Measurements from ENCODE around the gene PBLD. TPM values are rescaled to one million over a fixed set of nuclear protein-coding genes. Genes with fewer than 3 reads are reported as not detected.
"Not testable (repeated sequence)": the region's sequence is repeated elsewhere in the genome, so short reads cannot be mapped to it uniquely, and the experiment has no call there.

PBLD gene
- polyA plus RNA-seq, 1 experiment, result 1.1 TPM

DNA sequence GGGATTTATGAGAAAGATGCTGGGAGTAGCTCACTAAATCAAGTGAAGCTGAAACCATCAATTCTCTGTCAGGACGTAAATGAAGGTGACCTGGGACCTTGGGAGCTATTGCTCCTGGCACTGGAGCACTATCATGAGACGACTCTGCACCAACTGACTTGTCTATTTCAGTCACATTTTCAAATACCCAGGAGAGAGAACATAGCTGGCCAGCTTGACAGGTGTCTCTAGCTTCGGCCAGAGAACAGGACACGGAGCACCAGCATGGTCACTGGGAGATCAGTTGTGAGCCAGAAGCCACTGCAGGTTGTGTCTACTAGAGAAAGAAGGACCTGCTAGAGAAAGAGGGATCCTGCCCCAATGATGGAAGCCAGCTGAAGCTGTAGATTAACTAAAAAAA is 83.4 kb downstream of the PBLD start:
- Histone ChIP-seq H3K36me3 (ENCODE audit: control insufficient read depth, insufficient read depth, low read length) (no peaks in the 10 kb centered on the region), H3K27me3 (ENCODE audit: control insufficient read depth, insufficient read depth, low read length) (peaks cover 10% of the 10 kb centered on the region), H3K4me3 (ENCODE audit: low read depth, low read length) (no peak overlapping the region)
- POLR2A ChIA-PET, result no interaction called here
- CTCF ChIA-PET, result interaction anchor here (1.0 kb wide), 1 partner anchor 17 kb away, joined by 4 read pairs; the partner anchor contains the start of gene ATOH7
- TF ChIP-seq, protein P1, sequence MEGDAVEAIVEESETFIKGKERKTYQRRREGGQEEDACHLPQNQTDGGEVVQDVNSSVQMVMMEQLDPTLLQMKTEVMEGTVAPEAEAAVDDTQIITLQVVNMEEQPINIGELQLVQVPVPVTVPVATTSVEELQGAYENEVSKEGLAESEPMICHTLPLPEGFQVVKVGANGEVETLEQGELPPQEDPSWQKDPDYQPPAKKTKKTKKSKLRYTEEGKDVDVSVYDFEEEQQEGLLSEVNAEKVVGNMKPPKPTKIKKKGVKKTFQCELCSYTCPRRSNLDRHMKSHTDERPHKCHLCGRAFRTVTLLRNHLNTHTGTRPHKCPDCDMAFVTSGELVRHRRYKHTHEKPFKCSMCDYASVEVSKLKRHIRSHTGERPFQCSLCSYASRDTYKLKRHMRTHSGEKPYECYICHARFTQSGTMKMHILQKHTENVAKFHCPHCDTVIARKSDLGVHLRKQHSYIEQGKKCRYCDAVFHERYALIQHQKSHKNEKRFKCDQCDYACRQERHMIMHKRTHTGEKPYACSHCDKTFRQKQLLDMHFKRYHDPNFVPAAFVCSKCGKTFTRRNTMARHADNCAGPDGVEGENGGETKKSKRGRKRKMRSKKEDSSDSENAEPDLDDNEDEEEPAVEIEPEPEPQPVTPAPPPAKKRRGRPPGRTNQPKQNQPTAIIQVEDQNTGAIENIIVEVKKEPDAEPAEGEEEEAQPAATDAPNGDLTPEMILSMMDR (IDR thresholded peaks at IDR 0.05; ENCODE audit: insufficient read depth, low read depth, low read length), result no peak
- no peak for DNase-seq (ENCODE audit: low read depth)

DNA sequence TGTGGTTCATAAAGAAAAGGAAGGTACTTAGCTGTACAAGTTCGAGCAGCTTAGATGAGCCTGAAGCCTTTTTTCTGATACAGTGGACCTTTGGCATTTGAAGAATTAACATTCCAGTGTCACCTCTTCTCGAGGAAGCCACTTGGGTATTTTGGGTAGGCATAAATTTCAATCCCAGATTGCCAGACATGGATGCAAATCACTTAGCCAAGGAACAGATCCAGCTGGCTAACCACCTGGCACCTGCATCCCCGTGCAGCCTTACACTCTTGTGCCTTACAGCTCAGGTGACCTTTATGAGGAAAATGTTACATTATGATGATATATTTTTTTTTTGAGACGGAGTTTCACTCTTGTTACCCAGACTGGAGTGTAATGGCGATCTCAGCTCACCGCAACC is 84.8 kb downstream of the PBLD start:
- no peak for DNase-seq (ENCODE audit: low read depth)
- ChIA-PET POLR2A (no interaction called here), CTCF (no interaction called here)
- Histone ChIP-seq H3K4me3 (ENCODE audit: low read depth, low read length) (no peak overlapping the region), H3K36me3 (ENCODE audit: control insufficient read depth, insufficient read depth, low read length) (no peaks in the 10 kb centered on the region), H3K27me3 (ENCODE audit: control insufficient read depth, insufficient read depth, low read length) (peaks cover 8% of the 10 kb centered on the region; the same call in 1 of the 2 replicates)
- TF ChIP-seq, protein P1 (IDR thresholded peaks at IDR 0.05; ENCODE audit: insufficient read depth, low read depth, low read length), result no peak

- POLR2A ChIA-PET, result not testable (repeated sequence)
- CTCF ChIA-PET, result interaction anchor here (0.7 to 1.3 kb wide), 3 partner anchors 8 to 34 kb away, joined by 3 to 6 read pairs (median 3); no protein-coding TSS in a partner anchor
Observed at GRCh38 chr10:68246397-68246796, 86.3 kb downstream of the PBLD start.

DNA sequence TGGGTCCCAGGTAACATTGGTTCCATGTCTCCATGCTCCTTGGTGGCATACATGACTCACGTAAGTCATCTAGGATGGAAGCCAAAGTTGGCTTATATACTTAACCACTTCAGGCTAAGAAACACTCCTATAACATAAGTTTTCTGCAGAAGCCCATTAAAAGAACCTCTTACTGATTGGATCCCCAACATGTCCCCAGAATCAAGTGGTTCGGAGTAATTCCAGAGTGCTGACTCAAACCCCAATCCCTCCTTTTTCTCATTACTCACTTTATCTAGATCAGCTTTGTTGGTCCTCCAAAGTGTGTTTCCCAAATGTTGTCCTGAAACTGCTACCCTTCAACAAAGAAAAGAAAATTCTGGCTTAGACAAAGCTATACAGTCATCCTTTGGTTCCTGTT is 90.7 kb downstream of the PBLD start:
- Histone ChIP-seq H3K36me3 (ENCODE audit: control insufficient read depth, insufficient read depth, low read length) (no peaks in the 10 kb centered on the region), H3K27me3 (ENCODE audit: control insufficient read depth, insufficient read depth, low read length) (peaks cover 7% of the 10 kb centered on the region; the same call in 1 of the 2 replicates), H3K4me3 (ENCODE audit: low read depth, low read length) (no peak overlapping the region)
- ChIA-PET CTCF (no interaction called here), POLR2A (no interaction called here)
- DNase-seq (ENCODE audit: low read depth), result no peak
- TF ChIP-seq, protein P1 (IDR thresholded peaks at IDR 0.05; ENCODE audit: insufficient read depth, low read depth, low read length), result no peak

More at GRCh38 chr10:68246397-68246796, 86.3 kb downstream of the PBLD start:
- not testable (repeated sequence) for DNase-seq (ENCODE audit: low read depth); H3K27me3 ChIP-seq (ENCODE audit: control insufficient read depth, insufficient read depth, low read length); H3K4me3 ChIP-seq (ENCODE audit: low read depth, low read length); H3K36me3 ChIP-seq (ENCODE audit: control insufficient read depth, insufficient read depth, low read length)

- TF ChIP-seq, protein P1 (IDR thresholded peaks at IDR 0.05; ENCODE audit: insufficient read depth, low read depth, low read length), result no peak
- DNase-seq (ENCODE audit: low read depth), result no peak
- no peaks in the 10 kb centered on the region for H3K36me3 ChIP-seq (ENCODE audit: control insufficient read depth, insufficient read depth, low read length)
- peaks cover 5% of the 10 kb centered on the region; the same call in 1 of the 2 replicates for H3K27me3 ChIP-seq (ENCODE audit: control insufficient read depth, insufficient read depth, low read length)
- CTCF ChIA-PET, result interaction anchor here (0.6 kb wide), 2 partner anchors 109 to 316 kb away, joined by 4 read pairs; no protein-coding TSS in a partner anchor
- no peak overlapping the region for H3K4me3 ChIP-seq (ENCODE audit: low read depth, low read length)
- POLR2A ChIA-PET, result no interaction called here
Observed at GRCh38 chr10:68239596-68240150, 93.1 kb downstream of the PBLD start.

GRCh38 chr10:68239069-68239468 is 93.7 kb downstream of the PBLD start:
- no peak for DNase-seq (ENCODE audit: low read depth)
- TF ChIP-seq, protein P1 (IDR thresholded peaks at IDR 0.05; ENCODE audit: insufficient read depth, low read depth, low read length), result no peak
- Histone ChIP-seq H3K36me3 (ENCODE audit: control insufficient read depth, insufficient read depth, low read length) (no peaks in the 10 kb centered on the region), H3K27me3 (ENCODE audit: control insufficient read depth, insufficient read depth, low read length) (peaks cover 5% of the 10 kb centered on the region; the same call in 1 of the 2 replicates), H3K4me3 (ENCODE audit: low read depth, low read length) (no peak overlapping the region)
- ChIA-PET CTCF (interaction anchor here (0.6 to 1.6 kb wide), 2 partner anchors 7 to 316 kb away, joined by 3 to 4 read pairs; no protein-coding TSS in a partner anchor), POLR2A (no interaction called here)

Data from BJ (cell line).